SK-N-SH treated with all-trans-retinoic acid at 6 μM for 48 hours (cell line): ENCODE data around the gene SRRD.
"Not testable (repeated sequence)": the region's sequence is repeated elsewhere in the genome, so short reads cannot be mapped to it uniquely, and the experiment has no call there.

Source experiments
- ATAC-seq: fragments of 200-7000 bp; cut with Tn5 transposase; 3 replicates; pipeline ENCODE4 v1.9.1; 2020; ENCODE audit warnings: mild to moderate bottlenecking, moderate library complexity
- ARNTL ChIP-seq: fragments of 450-650 bp; formaldehyde crosslinking; IDR thresholded peaks from 2 replicates; pipeline ENCODE4 v1.5.0; 2020; ENCODE audit warnings: low read depth, mild to moderate bottlenecking, moderate library complexity, borderline replicate concordance
- BACH2 ChIP-seq: fragments of 250-450 bp; sonication (Bioruptor Pico); IDR thresholded peaks from 2 replicates; pipeline ENCODE4 v1.9.0; 2021; ENCODE audit warnings: mild to moderate bottlenecking, borderline replicate concordance
- CSDC2 ChIP-seq: fragments of 250-450 bp; sonication (Bioruptor Pico); IDR thresholded peaks from 2 replicates; pipeline ENCODE4 v1.5.0; 2020; ENCODE audit warnings: mild to moderate bottlenecking, moderate library complexity
- CSRNP3 ChIP-seq: fragments of 250-450 bp; sonication (Bioruptor Pico); IDR thresholded peaks from 2 replicates; pipeline ENCODE4 v1.5.1; 2021; ENCODE audit warnings: mild to moderate bottlenecking, moderate library complexity
- GLIS3 ChIP-seq: fragments of 250-450 bp; sonication (Bioruptor Pico); IDR thresholded peaks from 2 replicates; pipeline ENCODE4 v1.5.0; 2020; ENCODE audit warnings: mild to moderate bottlenecking, moderate library complexity
- PATZ1 ChIP-seq: fragments of 250-450 bp; sonication (Bioruptor Pico); IDR thresholded peaks from 2 replicates; pipeline ENCODE4 v1.8.0; 2020; ENCODE audit warnings: mild to moderate bottlenecking, moderate library complexity, borderline replicate concordance
- POU6F1 ChIP-seq: fragments of 250-450 bp; sonication (Bioruptor Pico); IDR thresholded peaks from 2 replicates; pipeline ENCODE4 v1.8.0; 2021; ENCODE audit warnings: low read depth, mild to moderate bottlenecking, moderate library complexity, borderline replicate concordance
- PPARA ChIP-seq: fragments of 250-450 bp; sonication (Bioruptor Pico); IDR thresholded peaks from 2 replicates; pipeline ENCODE4 v1.5.0; 2020; ENCODE audit warnings: mild to moderate bottlenecking, borderline replicate concordance
- RARB ChIP-seq: fragments of 250-450 bp; sonication (Bioruptor Pico); IDR thresholded peaks from 2 replicates; pipeline ENCODE4 v1.8.0; 2021; ENCODE audit warnings: mild to moderate bottlenecking, moderate library complexity
- SNAI2 ChIP-seq: fragments of 250-450 bp; sonication (Bioruptor Pico); IDR thresholded peaks from 2 replicates; pipeline ENCODE4 v1.5.0; 2020; ENCODE audit warnings: mild to moderate bottlenecking, moderate library complexity
- TSHZ2 ChIP-seq: fragments of 250-450 bp; sonication (Bioruptor Pico); IDR thresholded peaks from 2 replicates; pipeline ENCODE4 v1.5.0; 2020; ENCODE audit warnings: mild to moderate bottlenecking, moderate library complexity
- ZFP3 ChIP-seq: fragments of 250-450 bp; sonication (Bioruptor Pico); IDR thresholded peaks from 2 replicates; pipeline ENCODE4 v1.5.0; 2020; ENCODE audit warnings: mild to moderate bottlenecking, moderate library complexity
- ZNF565 ChIP-seq: fragments of 450-650 bp; formaldehyde crosslinking; conservative IDR thresholded peaks from 2 replicates; pipeline ENCODE4 v1.5.0; 2020; ENCODE audit warnings: low read depth, mild to moderate bottlenecking, moderate library complexity
- ZNF70 ChIP-seq: fragments of 450-650 bp; formaldehyde crosslinking; IDR thresholded peaks from 2 replicates; pipeline ENCODE4 v1.5.0; 2020; ENCODE audit warnings: mild to moderate bottlenecking, moderate library complexity
- ZNF8 ChIP-seq: fragments of 450-650 bp; formaldehyde crosslinking; IDR thresholded peaks from 2 replicates; pipeline ENCODE4 v1.5.0; 2020; ENCODE audit warnings: mild to moderate bottlenecking, moderate library complexity

Gene SRRD

GRCh38 chr22:26436903-26437515 lies 46.7 kb upstream of the SRRD start (continued):
- TF ChIP-seq TSHZ2, result no peak

GRCh38 chr22:26437694-26438392 lies 45.8 kb upstream of the SRRD start:
- no peak for ATAC-seq
- TF ChIP-seq ZNF70 (CRISPR knock-in tag) (no peak), ZNF565 (CRISPR knock-in tag) (no peak), POU6F1 (CRISPR knock-in tag) (no peak), PPARA (CRISPR knock-in tag) (no peak), CSRNP3 (no peak)

- not testable (repeated sequence) for ATAC-seq
Measured at GRCh38 chr22:26438776-26439175, 44.9 kb upstream of the SRRD start.

- ATAC-seq, result no peak
- no peak for TF ChIP-seq GLIS3 (CRISPR knock-in tag)
- TF ChIP-seq CSDC2 (CRISPR knock-in tag), result no peak
- TF ChIP-seq PATZ1 (CRISPR knock-in tag), result no peak
- no peak for TF ChIP-seq ZNF8
- TF ChIP-seq, all 23 proteins: peak for 0
Measured at GRCh38 chr22:26439559-26439958, 44.1 kb upstream of the SRRD start.

- no peak for TF ChIP-seq CSRNP3
- TF ChIP-seq, all 23 proteins: peak for 0
- ATAC-seq, result no peak
Measured at GRCh38 chr22:26442086-26442756, 41.5 kb upstream of the SRRD start.

GRCh38 chr22:26443901-26444690 lies 39.6 kb upstream of the SRRD start:
- no peak for ATAC-seq
- TF ChIP-seq ZFP3, result no peak
- no peak for TF ChIP-seq ZNF565 (CRISPR knock-in tag)
- TF ChIP-seq BACH2 (CRISPR knock-in tag), result no peak
- no peak for TF ChIP-seq ARNTL
- TF ChIP-seq RARB (CRISPR knock-in tag), result no peak
- no peak for TF ChIP-seq CSRNP3
- no peak for TF ChIP-seq PATZ1 (CRISPR knock-in tag)
- no peak for TF ChIP-seq SNAI2 (CRISPR knock-in tag)
